Tibial nerve (tissue), 4 donors: ENCODE data around the gene SLC39A13. TPM values are rescaled to one million over a fixed set of nuclear protein-coding genes. Genes with fewer than 3 reads are reported as not detected.

Experiments used
- DNase-seq, 2 donors: peaks; one replicate each; pipeline ENCODE4 v3.0.0-alpha.2; 2019; ENCODE audit warnings: low spot score in 2 of 2
- H3K27ac ChIP-seq, 4 donors: fragments of 200-600 bp; sonication (generic) in 3 of 4; one replicate each; pipeline ENCODE4 v1.5.1; 2017 to 2019; ENCODE audit warnings: mild to moderate bottlenecking in 1 of 4
- H3K27me3 ChIP-seq, 2 donors: fragments of 200-600 bp; sonication (generic) in 1 of 2; one replicate each; pipeline versions ENCODE4 v1.5.1 to v1.6.0; 2017 to 2019
- H3K36me3 ChIP-seq, 3 donors: fragments of 200-600 bp; sonication (generic); one replicate each; pipeline ENCODE4 v1.5.1; 2018 to 2019
- H3K4me1 ChIP-seq, 4 donors: fragments of 200-600 bp; sonication (generic) in 3 of 4; one replicate each; pipeline ENCODE4 v1.5.1; 2017 to 2019
- H3K4me3 ChIP-seq, 4 donors: fragments of 200-600 bp; sonication (generic) in 3 of 4; one replicate each; pipeline ENCODE4 v1.5.1; 2017 to 2019; ENCODE audit warnings: mild to moderate bottlenecking in 1 of 4, moderate library complexity in 1 of 4
- H3K9me3 ChIP-seq, 4 donors: fragments of 200-600 bp; sonication (generic) in 3 of 4; one replicate each; pipeline ENCODE4 v1.5.1; 2017 to 2019
- EP300 ChIP-seq, 2 donors: sonication (generic); formaldehyde crosslinking; IDR thresholded peaks; one replicate each; pipeline ENCODE4 v1.6.1; 2017; ENCODE audit warnings: antibody characterized with exemption in 2 of 2, mild to moderate bottlenecking in 1 of 2
- POLR2A ChIP-seq, 2 donors: fragments of 450-650 bp; IDR thresholded peaks; one replicate each; pipeline ENCODE4 v1.6.1; 2017; ENCODE audit warnings: antibody characterized with exemption in 2 of 2, mild to moderate bottlenecking in 2 of 2, moderate library complexity in 2 of 2
- WGBS, 2 donors: methylation state at CpG; one replicate each; pipeline ENCODE4 v1.1.5; 2018; 5-methylcytosine and 5-hydroxymethylcytosine counted together
- total RNA-seq, 4 donors: library from RNA; depleted of rRNA; stranded (reverse); fragments of >200 nt; gene quantifications; one replicate each; pipeline ENCODE4 v1.1.0, GENCODE V29; 2016
- TF ChIP-seq, protein P1 (sequence below), 5 experiments: fragments of 200-600 bp in 3 of 5; fragments of 450-650 bp in 2 of 5; sonication (generic) in 3 of 5; IDR thresholded peaks; one replicate each; pipeline ENCODE4 v1.5.1; 2016 to 2019; ENCODE audit warnings: antibody characterized with exemption in 5 of 5, mild to moderate bottlenecking in 3 of 5, moderate library complexity in 2 of 5

The SLC39A13 gene
- total RNA-seq, 4 donors from 2014 or later = 91.6 to 142 (median 116) TPM

DNA sequence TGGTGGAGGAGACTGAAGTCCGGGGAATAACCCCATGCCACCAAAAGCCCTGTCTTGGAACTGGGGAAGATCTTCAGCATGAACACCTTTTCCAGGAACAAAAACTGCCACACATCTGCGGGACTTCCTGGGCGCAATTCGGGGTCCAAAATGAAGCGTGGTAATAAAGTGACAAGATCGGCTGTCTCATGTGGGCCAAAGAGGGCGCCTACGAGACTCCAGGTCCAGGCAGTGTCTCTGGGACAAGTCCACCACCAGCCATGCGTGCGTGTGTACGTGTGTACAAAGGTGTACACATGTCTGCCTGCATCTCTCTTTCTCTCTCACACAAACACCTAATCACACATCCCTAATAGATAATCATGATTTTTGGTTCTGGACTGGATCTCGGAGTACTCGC, 47.0 kb upstream of the SLC39A13 start:
- TF ChIP-seq EP300 (IDR thresholded peaks at IDR 0.05) (no peak), POLR2A (IDR thresholded peaks at IDR 0.05) (no peak)
- H3K27me3 ChIP-seq = no peaks in the 10 kb centered on the region
- no peak overlapping the region for H3K27ac ChIP-seq
- H3K9me3 ChIP-seq = no peaks in the 10 kb centered on the region
- no peak overlapping the region for H3K4me3 ChIP-seq
- H3K4me1 ChIP-seq = no peaks in the 10 kb centered on the region
- no peak for DNase-seq
- no peaks in the 10 kb centered on the region for H3K36me3 ChIP-seq
- 81 to 83% methylated on average over 13 of the region's 13 CpGs for WGBS, 2 donors

DNA sequence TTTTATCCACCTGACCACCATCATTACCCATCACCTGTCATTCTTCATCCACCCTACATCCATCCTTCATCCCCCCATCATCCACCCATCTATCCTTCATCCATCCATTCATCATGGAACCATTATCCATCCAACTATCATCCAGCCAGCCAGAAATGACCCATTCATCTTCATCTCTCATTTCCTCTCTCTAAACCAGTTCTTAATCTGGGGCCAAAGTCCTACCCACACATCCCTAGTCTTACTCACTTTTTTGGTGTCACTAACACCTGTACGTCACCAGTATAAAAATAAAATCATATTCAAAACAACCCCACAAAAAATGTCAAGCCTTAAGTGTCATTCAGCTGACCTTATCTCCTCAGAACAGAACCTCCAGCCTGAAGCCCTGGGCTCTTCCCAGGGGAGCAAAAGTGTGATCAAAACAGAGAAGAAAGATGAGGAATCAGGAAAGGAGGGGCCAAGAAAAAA, 42.3 kb upstream of the SLC39A13 start:
- Histone ChIP-seq H3K9me3 (no peaks in the 10 kb centered on the region), H3K27ac (no peak overlapping the region), H3K27me3 (no peaks in the 10 kb centered on the region), H3K4me1 (peaks cover 0 to 4% (median 0%) of the 10 kb centered on the region in 4 donors), H3K4me3 (no peak overlapping the region), H3K36me3 (no peaks in the 10 kb centered on the region)
- 82 to 88% methylated on average over 1 of the region's 1 CpG for WGBS, 2 donors
- no peak for DNase-seq
- TF ChIP-seq EP300 (IDR thresholded peaks at IDR 0.05) = no peak
- TF ChIP-seq POLR2A (IDR thresholded peaks at IDR 0.05) = no peak
- TF ChIP-seq, protein P1, sequence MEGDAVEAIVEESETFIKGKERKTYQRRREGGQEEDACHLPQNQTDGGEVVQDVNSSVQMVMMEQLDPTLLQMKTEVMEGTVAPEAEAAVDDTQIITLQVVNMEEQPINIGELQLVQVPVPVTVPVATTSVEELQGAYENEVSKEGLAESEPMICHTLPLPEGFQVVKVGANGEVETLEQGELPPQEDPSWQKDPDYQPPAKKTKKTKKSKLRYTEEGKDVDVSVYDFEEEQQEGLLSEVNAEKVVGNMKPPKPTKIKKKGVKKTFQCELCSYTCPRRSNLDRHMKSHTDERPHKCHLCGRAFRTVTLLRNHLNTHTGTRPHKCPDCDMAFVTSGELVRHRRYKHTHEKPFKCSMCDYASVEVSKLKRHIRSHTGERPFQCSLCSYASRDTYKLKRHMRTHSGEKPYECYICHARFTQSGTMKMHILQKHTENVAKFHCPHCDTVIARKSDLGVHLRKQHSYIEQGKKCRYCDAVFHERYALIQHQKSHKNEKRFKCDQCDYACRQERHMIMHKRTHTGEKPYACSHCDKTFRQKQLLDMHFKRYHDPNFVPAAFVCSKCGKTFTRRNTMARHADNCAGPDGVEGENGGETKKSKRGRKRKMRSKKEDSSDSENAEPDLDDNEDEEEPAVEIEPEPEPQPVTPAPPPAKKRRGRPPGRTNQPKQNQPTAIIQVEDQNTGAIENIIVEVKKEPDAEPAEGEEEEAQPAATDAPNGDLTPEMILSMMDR (IDR thresholded peaks at IDR 0.05) = no peak

DNA sequence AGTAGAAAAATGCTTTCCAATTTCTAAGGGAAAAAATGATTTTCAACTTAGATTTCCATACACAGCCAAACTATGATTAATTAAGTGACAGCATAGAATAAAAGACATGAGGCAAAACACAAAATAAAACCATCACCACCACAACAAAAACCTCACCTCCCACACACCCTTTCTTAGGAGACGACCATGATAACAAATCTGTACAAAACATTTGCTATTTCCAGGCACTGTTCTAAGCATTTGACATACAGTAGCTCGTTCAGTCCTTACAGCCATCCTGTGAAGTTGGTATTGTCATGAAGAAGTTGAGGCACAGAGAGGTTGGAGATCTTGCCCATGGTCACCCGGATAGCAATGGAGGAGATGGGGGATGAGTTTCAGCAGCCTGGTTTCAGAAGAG, 38.7 kb upstream of the SLC39A13 start:
- H3K4me1 ChIP-seq = peaks cover 0 to 4% (median 0%) of the 10 kb centered on the region in 4 donors
- WGBS, 2 donors = 47 to 52% methylated on average over 3 of the region's 3 CpGs
- TF ChIP-seq EP300 (IDR thresholded peaks at IDR 0.05) (no peak), POLR2A (IDR thresholded peaks at IDR 0.05) (no peak)
- TF ChIP-seq, protein P1 (IDR thresholded peaks at IDR 0.05) = no peak
- no peaks in the 10 kb centered on the region for H3K9me3 ChIP-seq
- DNase-seq = no peak
- no peaks in the 10 kb centered on the region for H3K27me3 ChIP-seq
- no peak overlapping the region for H3K27ac ChIP-seq
- no peak overlapping the region for H3K4me3 ChIP-seq
- no peaks in the 10 kb centered on the region for H3K36me3 ChIP-seq

DNA sequence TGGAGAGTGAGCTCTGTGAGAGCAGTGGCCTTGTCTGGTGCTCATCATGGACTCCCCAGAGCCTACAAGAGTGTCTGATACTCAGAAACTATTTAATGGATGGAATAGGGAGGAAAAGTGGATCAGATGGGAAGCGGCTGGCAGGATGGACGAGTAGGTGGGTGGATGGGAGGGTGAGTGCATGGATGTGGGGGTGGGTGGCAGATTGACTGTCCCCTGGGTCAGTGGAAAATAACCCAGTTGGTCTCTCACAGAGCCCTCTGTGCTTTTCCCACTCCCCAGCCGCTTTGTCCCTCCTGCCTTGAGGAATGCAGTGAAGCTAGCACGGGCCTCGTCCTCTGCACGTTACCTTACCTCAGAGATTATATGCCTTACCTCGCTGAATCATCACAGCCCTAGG, 36.0 kb upstream of the SLC39A13 start:
- peaks cover 0 to 4% (median 0%) of the 10 kb centered on the region in 4 donors for H3K4me1 ChIP-seq
- TF ChIP-seq, protein P1 (IDR thresholded peaks at IDR 0.05) = no peak
- TF ChIP-seq EP300 (IDR thresholded peaks at IDR 0.05) = no peak
- TF ChIP-seq POLR2A (IDR thresholded peaks at IDR 0.05) = no peak
- DNase-seq = no peak
- no peak overlapping the region for H3K4me3 ChIP-seq
- WGBS, 2 donors = 68 to 78% methylated on average over 7 of the region's 7 CpGs
- H3K27ac ChIP-seq = no peak overlapping the region
- no peaks in the 10 kb centered on the region for H3K36me3 ChIP-seq
- H3K9me3 ChIP-seq = no peaks in the 10 kb centered on the region
- no peaks in the 10 kb centered on the region for H3K27me3 ChIP-seq

DNA sequence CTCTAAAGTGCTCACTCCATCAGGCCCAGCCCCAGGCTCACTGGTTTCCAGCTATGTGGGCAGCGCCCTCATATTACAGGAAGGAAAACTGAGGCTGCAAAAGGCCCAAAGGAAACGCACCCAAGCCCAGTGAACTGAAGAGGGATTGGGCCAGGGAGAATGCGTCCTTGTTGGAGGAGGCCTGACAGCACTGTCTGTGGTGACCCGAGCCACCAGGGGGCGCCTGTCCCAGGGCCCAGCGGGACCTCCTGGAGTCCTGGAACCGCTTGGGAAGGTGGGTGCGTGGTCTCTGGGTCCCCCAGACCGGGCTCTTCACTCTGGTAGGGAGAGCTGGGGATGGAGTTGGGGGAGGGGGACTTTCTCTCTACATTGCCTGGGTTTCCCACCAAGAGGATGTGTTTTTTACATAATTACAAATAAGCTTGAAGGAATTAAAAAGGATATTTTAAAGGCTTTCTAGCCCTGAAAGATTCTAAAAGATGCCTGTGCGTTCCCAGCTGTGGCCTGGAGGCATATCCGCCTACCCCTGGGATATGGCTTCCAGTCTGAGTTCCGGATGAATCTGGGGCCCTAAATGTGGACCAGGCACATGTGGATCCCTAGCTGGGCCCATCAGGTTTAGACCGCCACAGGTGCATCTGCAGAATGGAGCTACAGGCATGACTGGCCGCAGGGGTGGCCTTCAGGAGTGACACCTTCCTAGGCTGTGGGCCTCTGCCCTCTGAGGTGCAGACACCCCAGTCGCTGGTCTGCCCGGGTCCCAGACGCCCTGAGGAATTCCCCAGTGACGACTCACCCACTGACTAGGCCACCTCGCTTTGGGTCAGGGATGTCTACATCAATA, 34.3 kb upstream of the SLC39A13 start:
- Histone ChIP-seq H3K27me3 (no peaks in the 10 kb centered on the region), H3K9me3 (no peaks in the 10 kb centered on the region), H3K4me1 (peaks cover 0 to 3% (median 0%) of the 10 kb centered on the region in 4 donors), H3K4me3 (no peak overlapping the region), H3K36me3 (no peaks in the 10 kb centered on the region), H3K27ac (peak overlapping the region in 1 of 4 donors; percentile 2)
- 27 to 42% methylated on average over 13 to 19 of the region's 19 CpGs for WGBS, 2 donors
- DNase-seq = peak; percentile 71 to 79
- peak in 1 of 2 donors; percentile 26 for TF ChIP-seq EP300 (IDR thresholded peaks at IDR 0.05)
- TF ChIP-seq, protein P1 (IDR thresholded peaks at IDR 0.05) = peak; percentile 87 to 94 (median 92)
- TF ChIP-seq POLR2A (IDR thresholded peaks at IDR 0.05) = no peak
